ENCODE measurements around the gene IFT20. TPM values are rescaled to one million over a fixed set of nuclear protein-coding genes. Genes with fewer than 3 reads are reported as not detected.

IFT20 gene
- total and polyA plus RNA-seq, 2 of the 13 experiments (the other 11 are each of a cell fraction or from before 2014, with no cell fraction given): 28.0 to 37.8 TPM

DNA sequence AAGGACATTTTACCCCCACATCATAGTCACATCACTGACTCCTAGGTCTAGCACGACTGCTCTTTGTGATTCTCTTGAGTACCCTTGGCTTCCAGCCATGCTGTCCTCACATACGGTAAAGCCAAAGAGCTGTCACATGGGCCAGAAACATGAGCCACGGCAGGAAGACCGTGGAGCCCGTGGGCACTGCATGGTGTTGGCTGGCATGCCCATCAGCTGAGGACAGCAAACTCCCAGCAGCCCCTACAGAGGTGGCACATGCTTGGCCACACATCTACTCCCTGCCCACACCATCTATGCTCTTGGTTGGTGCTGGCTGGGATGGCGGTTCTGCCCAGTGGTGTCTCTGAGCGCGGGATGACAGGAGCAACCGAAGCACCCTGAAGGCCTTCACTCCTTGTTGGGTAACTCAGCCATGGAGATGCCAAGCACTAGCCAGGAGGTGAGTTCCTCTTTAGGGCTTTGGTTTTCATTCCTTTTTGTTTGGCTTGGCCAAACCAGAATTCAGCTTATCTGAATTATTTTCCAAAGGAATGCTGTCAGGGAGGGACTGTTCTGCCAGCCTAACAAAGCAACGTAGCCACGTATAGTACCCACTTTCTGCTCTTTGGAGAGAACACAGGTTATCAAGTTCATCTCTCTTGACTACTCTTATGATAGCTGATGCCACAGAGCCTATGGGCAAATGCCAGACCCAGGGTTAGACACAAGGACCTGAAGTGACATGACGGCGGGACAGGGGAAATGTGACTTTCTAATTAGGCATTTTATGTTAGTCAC is 10.3 kb upstream of the IFT20 start (continued):
- TF ChIP-seq SRSF1 (optimal IDR thresholded peaks at IDR 0.05; ENCODE audit: low read depth, low read length) (no peak), ZBTB38 (CRISPR knock-in tag; IDR thresholded peaks at IDR 0.05) (0 out of 2 replicates have a peak, but pooled peaks have one; percentile 24), ZSCAN9 (CRISPR knock-in tag; IDR thresholded peaks at IDR 0.05; ENCODE audit: borderline replicate concordance) (no peak), ZNF776 (CRISPR knock-in tag; IDR thresholded peaks at IDR 0.05) (no peak), ZNF343 (CRISPR knock-in tag; IDR thresholded peaks at IDR 0.05) (no peak), NRL (CRISPR knock-in tag; IDR thresholded peaks at IDR 0.05; ENCODE audit: borderline replicate concordance) (no peak), TGIF2 (CRISPR knock-in tag; IDR thresholded peaks at IDR 0.05) (no peak), POLR2A (IDR thresholded peaks at IDR 0.05; ENCODE audit: insufficient read depth in 1 of 2, low read depth in 2 of 2, low read length in 2 of 2) (peak in 1 of 2 experiments; percentile 39; a peak in 1 of 4 replicates), ZNF607 (CRISPR knock-in tag; IDR thresholded peaks at IDR 0.05; ENCODE audit: borderline replicate concordance) (no peak), JUN (CRISPR knock-in tag; IDR thresholded peaks at IDR 0.05) (no peak), SALL2 (CRISPR knock-in tag; IDR thresholded peaks at IDR 0.05) (no peak), BORCS8-MEF2B (CRISPR knock-in tag; IDR thresholded peaks at IDR 0.05) (no peak), SALL1 (CRISPR knock-in tag; IDR thresholded peaks at IDR 0.05) (no peak), CEBPB (IDR thresholded peaks at IDR 0.05; ENCODE audit: borderline replicate concordance, low read depth, low read length) (no peak)
- TF ChIP-seq, protein P1, sequence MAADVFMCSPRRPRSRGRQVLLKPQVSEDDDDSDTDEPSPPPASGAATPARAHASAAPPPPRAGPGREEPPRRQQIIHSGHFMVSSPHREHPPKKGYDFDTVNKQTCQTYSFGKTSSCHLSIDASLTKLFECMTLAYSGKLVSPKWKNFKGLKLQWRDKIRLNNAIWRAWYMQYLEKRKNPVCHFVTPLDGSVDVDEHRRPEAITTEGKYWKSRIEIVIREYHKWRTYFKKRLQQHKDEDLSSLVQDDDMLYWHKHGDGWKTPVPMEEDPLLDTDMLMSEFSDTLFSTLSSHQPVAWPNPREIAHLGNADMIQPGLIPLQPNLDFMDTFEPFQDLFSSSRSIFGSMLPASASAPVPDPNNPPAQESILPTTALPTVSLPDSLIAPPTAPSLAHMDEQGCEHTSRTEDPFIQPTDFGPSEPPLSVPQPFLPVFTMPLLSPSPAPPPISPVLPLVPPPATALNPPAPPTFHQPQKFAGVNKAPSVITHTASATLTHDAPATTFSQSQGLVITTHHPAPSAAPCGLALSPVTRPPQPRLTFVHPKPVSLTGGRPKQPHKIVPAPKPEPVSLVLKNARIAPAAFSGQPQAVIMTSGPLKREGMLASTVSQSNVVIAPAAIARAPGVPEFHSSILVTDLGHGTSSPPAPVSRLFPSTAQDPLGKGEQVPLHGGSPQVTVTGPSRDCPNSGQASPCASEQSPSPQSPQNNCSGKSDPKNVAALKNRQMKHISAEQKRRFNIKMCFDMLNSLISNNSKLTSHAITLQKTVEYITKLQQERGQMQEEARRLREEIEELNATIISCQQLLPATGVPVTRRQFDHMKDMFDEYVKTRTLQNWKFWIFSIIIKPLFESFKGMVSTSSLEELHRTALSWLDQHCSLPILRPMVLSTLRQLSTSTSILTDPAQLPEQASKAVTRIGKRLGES (CRISPR knock-in tag; IDR thresholded peaks at IDR 0.05; ENCODE audit: borderline replicate concordance): no peak
- TF ChIP-seq, protein P2, sequence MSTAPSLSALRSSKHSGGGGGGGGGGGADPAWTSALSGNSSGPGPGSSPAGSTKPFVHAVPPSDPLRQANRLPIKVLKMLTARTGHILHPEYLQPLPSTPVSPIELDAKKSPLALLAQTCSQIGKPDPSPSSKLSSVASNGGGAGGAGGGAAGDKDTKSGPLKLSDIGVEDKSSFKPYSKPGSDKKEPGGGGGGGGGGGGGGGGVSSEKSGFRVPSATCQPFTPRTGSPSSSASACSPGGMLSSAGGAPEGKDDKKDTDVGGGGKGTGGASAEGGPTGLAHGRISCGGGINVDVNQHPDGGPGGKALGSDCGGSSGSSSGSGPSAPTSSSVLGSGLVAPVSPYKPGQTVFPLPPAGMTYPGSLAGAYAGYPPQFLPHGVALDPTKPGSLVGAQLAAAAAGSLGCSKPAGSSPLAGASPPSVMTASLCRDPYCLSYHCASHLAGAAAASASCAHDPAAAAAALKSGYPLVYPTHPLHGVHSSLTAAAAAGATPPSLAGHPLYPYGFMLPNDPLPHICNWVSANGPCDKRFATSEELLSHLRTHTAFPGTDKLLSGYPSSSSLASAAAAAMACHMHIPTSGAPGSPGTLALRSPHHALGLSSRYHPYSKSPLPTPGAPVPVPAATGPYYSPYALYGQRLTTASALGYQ (CRISPR knock-in tag; IDR thresholded peaks at IDR 0.05): no peak
- TF ChIP-seq, protein P3, sequence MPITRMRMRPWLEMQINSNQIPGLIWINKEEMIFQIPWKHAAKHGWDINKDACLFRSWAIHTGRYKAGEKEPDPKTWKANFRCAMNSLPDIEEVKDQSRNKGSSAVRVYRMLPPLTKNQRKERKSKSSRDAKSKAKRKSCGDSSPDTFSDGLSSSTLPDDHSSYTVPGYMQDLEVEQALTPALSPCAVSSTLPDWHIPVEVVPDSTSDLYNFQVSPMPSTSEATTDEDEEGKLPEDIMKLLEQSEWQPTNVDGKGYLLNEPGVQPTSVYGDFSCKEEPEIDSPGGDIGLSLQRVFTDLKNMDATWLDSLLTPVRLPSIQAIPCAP (CRISPR knock-in tag; IDR thresholded peaks at IDR 0.05; ENCODE audit: low read depth): no peak

Data from HepG2 (cell line).